ENCODE data around the gene DOHH. TPM values are rescaled to one million over a fixed set of nuclear protein-coding genes. Genes with fewer than 3 reads are reported as not detected.

The DOHH gene
- total and polyA plus RNA-seq, 8 donors = 0.45 to 21.7 (median 13.6) TPM; not detected in 1

DNA sequence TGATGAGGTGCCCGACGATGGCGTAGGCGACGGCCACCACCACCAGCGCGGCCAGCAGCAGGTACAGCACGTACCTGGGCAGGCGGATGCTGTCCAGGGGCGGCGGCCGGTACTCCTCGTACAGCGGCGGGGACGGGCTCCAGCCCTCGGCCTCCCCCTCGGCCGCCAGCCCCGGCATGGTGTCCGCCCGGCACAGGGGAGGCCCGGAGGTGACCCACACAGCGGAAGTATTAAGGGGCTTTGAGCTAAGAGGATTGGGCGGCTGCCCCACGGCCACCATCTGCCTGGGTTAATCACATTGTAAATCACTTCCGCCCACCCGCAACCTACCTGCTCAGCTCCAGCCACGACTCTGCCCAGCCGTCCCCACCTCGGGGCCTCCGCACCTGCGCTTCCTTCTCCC lies 17.2 kb downstream of the DOHH start, which contains the start of gene SMIM44:
Gene SMIM44, minus strand, starts transcription at position 216 of the 403 bp plus-strand sequence. Its CDS starts 38 bp downstream, at position 178.
- H3K27me3 ChIP-seq = peaks cover 0 to 77% (median 11%) of the 10 kb centered on the region in 3 donors
- H3K4me1 ChIP-seq = peaks cover 7 to 50% (median 38%) of the 10 kb centered on the region in 4 donors
- H3K4me3 ChIP-seq = peak within 1 kb of the TSS; percentile 28 to 46 (median 38)
- DNase-seq = peak; percentile 38 to 66
- intact Hi-C loops (cut with DNase I; ENCODE audit: low total_unique reads) = no loop called here
- TF ChIP-seq POLR2A (IDR thresholded peaks at IDR 0.05) = no peak
- no peak for TF ChIP-seq CTCF (IDR thresholded peaks at IDR 0.05)
- TF ChIP-seq EP300 (IDR thresholded peaks at IDR 0.05) = no peak
- TF ChIP-seq POLR2AphosphoS5 (IDR thresholded peaks at IDR 0.05) = no peak
- 27 to 59% (median 30%) methylated on average over 17 to 33 of the region's 33 CpGs for WGBS, 5 donors
- no peaks in the 10 kb centered on the region for H3K9me3 ChIP-seq
- H3K36me3 ChIP-seq = no peaks in the 10 kb centered on the region
- peak within 1 kb of the TSS; percentile 75 to 89 (median 85) for H3K27ac ChIP-seq

GRCh38 chr19:3482507-3483225 lies 17.8 kb downstream of the DOHH start:
- H3K27me3 ChIP-seq = peaks cover 0 to 77% (median 11%) of the 10 kb centered on the region in 3 donors
- peak overlapping the region; percentile 75 to 89 (median 85) for H3K27ac ChIP-seq
- TF ChIP-seq EP300 (IDR thresholded peaks at IDR 0.05) (no peak), POLR2AphosphoS5 (IDR thresholded peaks at IDR 0.05) (no peak)
- peak; percentile 79 to 80 for DNase-seq
- intact Hi-C loops (cut with DNase I; ENCODE audit: low total_unique reads) = no loop called here
- H3K4me3 ChIP-seq = peak overlapping the region; percentile 28 to 46 (median 38)
- H3K36me3 ChIP-seq = no peaks in the 10 kb centered on the region
- no peaks in the 10 kb centered on the region for H3K9me3 ChIP-seq
- WGBS, 5 donors = 33 to 58% (median 55%) methylated on average over 24 to 49 of the region's 49 CpGs
- H3K4me1 ChIP-seq = peaks cover 7 to 52% (median 38%) of the 10 kb centered on the region in 4 donors

DNA sequence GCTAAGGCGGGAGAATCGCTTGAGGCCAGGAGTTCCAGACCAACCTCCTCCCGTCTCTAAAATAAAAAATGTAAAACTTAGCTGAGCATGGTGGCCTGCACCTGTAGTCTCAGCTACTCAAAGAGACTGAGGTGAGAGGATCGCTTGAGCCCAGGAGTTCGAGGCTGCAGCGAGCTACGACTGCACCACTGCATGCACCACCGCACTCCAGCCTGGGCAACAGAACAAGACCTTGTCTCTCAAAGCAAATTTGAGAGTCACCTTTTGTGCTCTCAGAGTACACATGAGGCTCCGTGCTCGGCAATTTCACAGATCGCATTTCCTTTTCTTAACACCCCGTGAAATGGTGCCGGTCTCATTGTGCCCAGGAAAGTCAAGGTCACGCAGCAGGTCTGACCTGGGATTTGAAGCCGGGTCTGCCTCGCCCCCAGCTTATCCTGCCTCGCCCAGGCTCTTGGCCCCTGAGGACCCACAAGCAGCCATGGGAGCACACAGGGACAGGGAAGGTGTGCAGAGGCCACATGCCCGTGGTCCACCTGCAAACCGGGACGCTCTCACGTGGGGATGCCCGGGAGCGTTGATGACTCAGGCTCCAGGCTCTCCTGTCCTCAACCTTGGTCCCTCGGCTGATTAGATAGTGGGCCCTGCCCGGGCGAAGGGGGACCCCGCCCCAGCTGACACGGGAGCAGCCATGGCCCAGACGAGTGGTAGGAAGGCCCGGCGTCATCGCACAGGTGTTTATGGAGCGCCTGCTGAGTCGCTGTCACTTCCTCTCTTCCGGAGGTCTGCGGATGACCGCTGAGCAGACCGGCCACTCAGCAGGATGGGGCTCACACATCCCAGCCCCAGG lies 19.0 kb downstream of the DOHH start:
- intact Hi-C loops (cut with DNase I; ENCODE audit: low total_unique reads) = no loop called here
- H3K27me3 ChIP-seq = peaks cover 0 to 77% (median 11%) of the 10 kb centered on the region in 3 donors

GRCh38 chr19:3480383-3481091 lies 19.9 kb downstream of the DOHH start, which contains the start of gene SMIM24:
Gene SMIM24 (minus strand): TSS chr19:3480525. CDS start chr19:3480463, 62 bp downstream.
- Histone ChIP-seq H3K36me3 (peaks cover 0 to 7% (median 0%) of the 10 kb centered on the region in 4 donors), H3K4me3 (peak within 1 kb of the TSS; percentile 32 to 40 (median 38)), H3K27me3 (peaks cover 0 to 71% (median 11%) of the 10 kb centered on the region in 3 donors), H3K4me1 (peaks cover 7 to 52% (median 38%) of the 10 kb centered on the region in 4 donors), H3K9me3 (no peaks in the 10 kb centered on the region), H3K27ac (peak within 1 kb of the TSS; percentile 45 to 89 (median 83))
- 24 to 47% (median 31%) methylated on average over 9 to 27 of the region's 27 CpGs for WGBS, 5 donors
- DNase-seq = peak; percentile 88 to 89
- intact Hi-C loops (cut with DNase I; ENCODE audit: low total_unique reads) = no loop called here
- TF ChIP-seq POLR2AphosphoS5 (IDR thresholded peaks at IDR 0.05) (peak in 2 of 3 donors; percentile 76 to 86), CTCF (IDR thresholded peaks at IDR 0.05) (no peak)

More for the DNA sequence above, 19.0 kb downstream of the DOHH start:
- TF ChIP-seq POLR2AphosphoS5 (IDR thresholded peaks at IDR 0.05) = peak in 2 of 3 donors; percentile 32 to 38
- no peak for TF ChIP-seq CTCF (IDR thresholded peaks at IDR 0.05)
- Histone ChIP-seq H3K4me1 (peaks cover 7 to 52% (median 38%) of the 10 kb centered on the region in 4 donors), H3K27ac (peak overlapping the region; percentile 32 to 89 (median 83)), H3K36me3 (no peaks in the 10 kb centered on the region), H3K4me3 (peak overlapping the region in 1 of 4 donors; percentile 46), H3K9me3 (no peaks in the 10 kb centered on the region)
- DNase-seq = peak; percentile 60 to 75
- WGBS, 5 donors = 47 to 65% (median 58%) methylated on average over 21 to 38 of the region's 38 CpGs

Measured in stomach (tissue), 9 donors.